ENCODE data around the gene CCR5. TPM values are rescaled to one million over a fixed set of nuclear protein-coding genes. Genes with fewer than 3 reads are reported as not detected.

Gene CCR5
- total RNA-seq, 1 experiment from 2014 or later: not detected

DNA sequence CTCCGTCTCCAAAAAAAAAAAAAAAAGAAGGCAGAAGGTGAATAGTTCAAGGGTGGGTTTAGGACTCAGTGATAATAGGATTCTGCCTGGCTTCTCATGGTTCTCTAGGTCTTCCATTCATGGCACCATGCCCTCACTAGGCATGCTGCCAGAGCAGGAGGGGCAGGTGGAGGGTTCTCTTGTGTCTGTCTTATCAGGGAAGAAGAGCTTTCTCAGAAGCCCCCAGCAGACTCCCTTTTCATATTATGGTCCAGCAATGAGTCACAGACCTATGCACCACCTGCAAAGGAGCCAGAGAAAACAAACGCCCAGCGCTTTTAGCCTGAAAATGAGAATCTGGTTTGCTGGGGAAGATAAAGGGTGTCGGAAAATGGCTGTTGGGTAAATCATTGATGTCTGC, 13.8 kb upstream of the CCR5 start:
- no peak for DNase-seq (ENCODE audit: unreplicated experiment)
- H3K27ac Mint-ChIP-seq (ENCODE audit: low read depth, unreplicated experiment): no peak overlapping the region
- no TSS peak for BruUV-seq (replicated peaks)
- no peak overlapping the region for H3K4me3 Mint-ChIP-seq (ENCODE audit: unreplicated experiment)
- H3K4me1 Mint-ChIP-seq (ENCODE audit: insufficient read depth, unreplicated experiment): peaks cover 16% of the 10 kb centered on the region
- no peaks in the 10 kb centered on the region for H3K9me3 Mint-ChIP-seq (ENCODE audit: unreplicated experiment)
- H3K27me3 Mint-ChIP-seq (ENCODE audit: insufficient read depth, unreplicated experiment): peaks cover 49% of the 10 kb centered on the region
- H3K36me3 Mint-ChIP-seq (ENCODE audit: insufficient read depth, unreplicated experiment): no peaks in the 10 kb centered on the region
- intact Hi-C loops (cut with micrococcal nuclease): no loop called here
- TF ChIP-seq CTCF (IDR thresholded peaks at IDR 0.05; ENCODE audit: unreplicated experiment): no peak
- ChIA-PET CTCF (no interaction called here), POLR2A (interaction anchor here (0.6 kb wide), 1 partner anchor 143 kb away, joined by 3 read pairs; no protein-coding TSS in a partner anchor)

DNA sequence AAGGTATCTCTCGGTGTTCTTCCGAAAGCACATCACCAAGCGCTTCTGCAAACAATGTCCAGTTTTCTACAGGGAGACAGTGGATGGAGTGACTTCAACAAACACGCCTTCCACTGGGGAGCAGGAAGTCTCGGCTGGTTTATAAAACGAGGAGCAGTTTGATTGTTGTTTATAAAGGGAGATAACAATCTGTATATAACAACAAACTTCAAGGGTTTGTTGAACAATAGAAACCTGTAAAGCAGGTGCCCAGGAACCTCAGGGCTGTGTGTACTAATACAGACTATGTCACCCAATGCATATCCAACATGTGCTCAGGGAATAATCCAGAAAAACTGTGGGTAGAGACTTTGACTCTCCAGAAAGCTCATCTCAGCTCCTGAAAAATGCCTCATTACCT, 12.3 kb upstream of the CCR5 start:
- Mint-ChIP-seq H3K36me3 (ENCODE audit: insufficient read depth, unreplicated experiment) (no peaks in the 10 kb centered on the region), H3K4me3 (ENCODE audit: unreplicated experiment) (no peak overlapping the region), H3K27me3 (ENCODE audit: insufficient read depth, unreplicated experiment) (peaks cover 44% of the 10 kb centered on the region), H3K9me3 (ENCODE audit: unreplicated experiment) (no peaks in the 10 kb centered on the region), H3K4me1 (ENCODE audit: insufficient read depth, unreplicated experiment) (peaks cover 9% of the 10 kb centered on the region), H3K27ac (ENCODE audit: low read depth, unreplicated experiment) (no peak overlapping the region)
- ChIA-PET POLR2A (no interaction called here), CTCF (interaction anchor here (3.1 kb wide), 1 partner anchor 13 kb away, joined by 8 read pairs; no protein-coding TSS in a partner anchor)
- intact Hi-C loops (cut with micrococcal nuclease): no loop called here
- DNase-seq (ENCODE audit: unreplicated experiment): no peak
- TF ChIP-seq CTCF (IDR thresholded peaks at IDR 0.05; ENCODE audit: unreplicated experiment): no peak
- BruUV-seq (replicated peaks): no TSS peak

- intact Hi-C loops (cut with micrococcal nuclease): no loop called here
- H3K9me3 Mint-ChIP-seq (ENCODE audit: unreplicated experiment): no peaks in the 10 kb centered on the region
- no TSS peak for BruUV-seq (replicated peaks)
- H3K36me3 Mint-ChIP-seq (ENCODE audit: insufficient read depth, unreplicated experiment): no peaks in the 10 kb centered on the region
- ChIA-PET CTCF (interaction anchor here (0.5 to 3.1 kb wide), 7 partner anchors 9 to 395 kb away, joined by 3 to 8 read pairs (median 3); no protein-coding TSS in a partner anchor), POLR2A (interaction anchor here (0.7 to 1.3 kb wide), 7 partner anchors 10 to 287 kb away, joined by 3 to 4 read pairs (median 3); no protein-coding TSS in a partner anchor)
- peak; percentile 32 for DNase-seq (ENCODE audit: unreplicated experiment)
- no peaks in the 10 kb centered on the region for H3K4me1 Mint-ChIP-seq (ENCODE audit: insufficient read depth, unreplicated experiment)
- H3K27ac Mint-ChIP-seq (ENCODE audit: low read depth, unreplicated experiment): no peak overlapping the region
- TF ChIP-seq CTCF (IDR thresholded peaks at IDR 0.05; ENCODE audit: unreplicated experiment): no peak
- H3K4me3 Mint-ChIP-seq (ENCODE audit: unreplicated experiment): no peak overlapping the region
- H3K27me3 Mint-ChIP-seq (ENCODE audit: insufficient read depth, unreplicated experiment): peaks cover 30% of the 10 kb centered on the region
Observed at GRCh38 chr3:46359733-46360493, 10.8 kb upstream of the CCR5 start.

DNA sequence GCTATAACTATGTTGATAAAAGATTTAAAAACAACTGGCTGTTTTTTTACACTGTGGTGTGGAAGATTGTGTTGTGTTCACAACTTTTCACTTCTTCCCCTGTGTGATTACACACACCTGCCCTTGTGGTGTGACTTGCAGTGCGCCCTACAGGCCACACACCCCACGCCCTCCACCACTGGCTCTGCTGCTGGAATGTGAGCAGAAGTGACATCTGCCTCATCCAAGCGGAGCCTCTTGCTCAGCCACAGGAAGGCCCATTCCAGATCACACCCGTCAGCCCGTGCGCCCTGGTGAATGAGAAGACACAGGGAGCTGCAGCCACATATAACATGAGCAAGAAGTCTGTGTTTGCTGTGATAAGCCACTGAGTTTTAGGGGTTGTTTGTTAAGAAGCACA, 9.8 kb upstream of the CCR5 start:
- Mint-ChIP-seq H3K27ac (ENCODE audit: low read depth, unreplicated experiment) (no peak overlapping the region), H3K4me3 (ENCODE audit: unreplicated experiment) (no peak overlapping the region), H3K36me3 (ENCODE audit: insufficient read depth, unreplicated experiment) (no peaks in the 10 kb centered on the region), H3K4me1 (ENCODE audit: insufficient read depth, unreplicated experiment) (no peaks in the 10 kb centered on the region), H3K27me3 (ENCODE audit: insufficient read depth, unreplicated experiment) (peaks cover 20% of the 10 kb centered on the region), H3K9me3 (ENCODE audit: unreplicated experiment) (no peaks in the 10 kb centered on the region)
- TF ChIP-seq CTCF (IDR thresholded peaks at IDR 0.05; ENCODE audit: unreplicated experiment): no peak
- intact Hi-C loops (cut with micrococcal nuclease): no loop called here
- BruUV-seq (replicated peaks): no TSS peak
- no peak for DNase-seq (ENCODE audit: unreplicated experiment)
- ChIA-PET POLR2A (interaction anchor here (0.7 to 1.1 kb wide), 3 partner anchors 11 to 288 kb away, joined by 3 to 4 read pairs (median 3); no protein-coding TSS in a partner anchor), CTCF (interaction anchor here (0.7 to 3.1 kb wide), 4 partner anchors 11 to 282 kb away, joined by 3 to 8 read pairs (median 3); no protein-coding TSS in a partner anchor)
